Measurements from ENCODE around the gene CPM.

CPM gene

GRCh38 chr12:68880660-68881325 is 52.2 kb downstream of the CPM start:
- Histone ChIP-seq H3K4me1 (ENCODE audit: insufficient read depth, low read length, poor library complexity, severe bottlenecking) (no peaks in the 10 kb centered on the region), H3K9ac (ENCODE audit: low read depth, low read length, poor library complexity, severe bottlenecking) (no peak overlapping the region), H3K36me3 (ENCODE audit: insufficient read depth, low read length) (no peaks in the 10 kb centered on the region), H3K9me2 (replicated peaks; ENCODE audit: low read depth, low read length) (no peaks in the 10 kb centered on the region), H3K9me3 (ENCODE audit: insufficient read depth, low read depth, low read length) (no peaks in the 10 kb centered on the region), H3K79me2 (ENCODE audit: insufficient read depth, low read length) (no peaks in the 10 kb centered on the region), H3K4me3 (ENCODE audit: low read length, poor library complexity, severe bottlenecking) (no peak overlapping the region), H2AFZ (ENCODE audit: low read length) (no peak overlapping the region), H3K4me2 (ENCODE audit: low read depth, low read length, poor library complexity, severe bottlenecking) (no peak overlapping the region), H4K20me1 (ENCODE audit: insufficient read depth, low read length, poor library complexity, severe bottlenecking) (no peaks in the 10 kb centered on the region), H3K27me3 (ENCODE audit: insufficient read depth, low read length, poor library complexity, severe bottlenecking) (no peaks in the 10 kb centered on the region), H3F3A (ENCODE audit: low read depth) (no peaks in the 10 kb centered on the region)
- no peak for TF ChIP-seq EZH2phosphoT487 (IDR thresholded peaks at IDR 0.05; ENCODE audit: borderline replicate concordance)
- TF ChIP-seq, protein P1, sequence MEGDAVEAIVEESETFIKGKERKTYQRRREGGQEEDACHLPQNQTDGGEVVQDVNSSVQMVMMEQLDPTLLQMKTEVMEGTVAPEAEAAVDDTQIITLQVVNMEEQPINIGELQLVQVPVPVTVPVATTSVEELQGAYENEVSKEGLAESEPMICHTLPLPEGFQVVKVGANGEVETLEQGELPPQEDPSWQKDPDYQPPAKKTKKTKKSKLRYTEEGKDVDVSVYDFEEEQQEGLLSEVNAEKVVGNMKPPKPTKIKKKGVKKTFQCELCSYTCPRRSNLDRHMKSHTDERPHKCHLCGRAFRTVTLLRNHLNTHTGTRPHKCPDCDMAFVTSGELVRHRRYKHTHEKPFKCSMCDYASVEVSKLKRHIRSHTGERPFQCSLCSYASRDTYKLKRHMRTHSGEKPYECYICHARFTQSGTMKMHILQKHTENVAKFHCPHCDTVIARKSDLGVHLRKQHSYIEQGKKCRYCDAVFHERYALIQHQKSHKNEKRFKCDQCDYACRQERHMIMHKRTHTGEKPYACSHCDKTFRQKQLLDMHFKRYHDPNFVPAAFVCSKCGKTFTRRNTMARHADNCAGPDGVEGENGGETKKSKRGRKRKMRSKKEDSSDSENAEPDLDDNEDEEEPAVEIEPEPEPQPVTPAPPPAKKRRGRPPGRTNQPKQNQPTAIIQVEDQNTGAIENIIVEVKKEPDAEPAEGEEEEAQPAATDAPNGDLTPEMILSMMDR (conservative IDR thresholded peaks at IDR 0.05; ENCODE audit: low read length): no peak

DNA sequence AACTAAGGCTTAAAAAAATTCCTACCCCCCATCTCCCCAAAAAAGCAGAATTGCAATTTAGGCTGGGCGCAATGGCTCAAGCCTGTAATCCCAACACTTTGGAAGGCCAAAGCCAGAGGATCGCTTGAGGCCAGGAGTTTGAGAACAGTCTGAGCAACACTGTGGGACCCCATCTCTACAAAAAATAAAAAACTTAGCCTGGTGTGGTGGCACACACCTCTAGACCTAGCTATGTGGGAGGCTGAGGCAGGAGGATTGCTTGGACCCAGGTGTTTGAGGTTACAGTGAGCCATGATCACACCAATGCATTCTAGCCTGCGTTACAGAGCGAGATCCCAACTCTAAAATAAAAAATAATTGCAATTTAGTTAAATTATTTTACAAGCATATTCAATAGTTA is 54.1 kb downstream of the CPM start:
- no peaks in the 10 kb centered on the region for H3F3A ChIP-seq (ENCODE audit: low read depth)
- H3K9ac ChIP-seq (ENCODE audit: low read depth, low read length, poor library complexity, severe bottlenecking): no peak overlapping the region
- H3K36me3 ChIP-seq (ENCODE audit: insufficient read depth, low read length): no peaks in the 10 kb centered on the region
- H2AFZ ChIP-seq (ENCODE audit: low read length): no peak overlapping the region
- TF ChIP-seq, protein P1 (conservative IDR thresholded peaks at IDR 0.05; ENCODE audit: low read length): no peak
- TF ChIP-seq EZH2phosphoT487 (IDR thresholded peaks at IDR 0.05; ENCODE audit: borderline replicate concordance): no peak
- H3K79me2 ChIP-seq (ENCODE audit: insufficient read depth, low read length): no peaks in the 10 kb centered on the region
- no peaks in the 10 kb centered on the region for H3K4me1 ChIP-seq (ENCODE audit: insufficient read depth, low read length, poor library complexity, severe bottlenecking)
- no peak overlapping the region for H3K4me3 ChIP-seq (ENCODE audit: low read length, poor library complexity, severe bottlenecking)
- no peaks in the 10 kb centered on the region for H3K27me3 ChIP-seq (ENCODE audit: insufficient read depth, low read length, poor library complexity, severe bottlenecking)
- no peak overlapping the region for H3K4me2 ChIP-seq (ENCODE audit: low read depth, low read length, poor library complexity, severe bottlenecking)
- H3K9me3 ChIP-seq (ENCODE audit: insufficient read depth, low read depth, low read length): no peaks in the 10 kb centered on the region
- H4K20me1 ChIP-seq (ENCODE audit: insufficient read depth, low read length, poor library complexity, severe bottlenecking): no peaks in the 10 kb centered on the region
- no peaks in the 10 kb centered on the region for H3K9me2 ChIP-seq (replicated peaks; ENCODE audit: low read depth, low read length)

- Histone ChIP-seq H3K36me3 (ENCODE audit: insufficient read depth, low read length) (no peaks in the 10 kb centered on the region), H3K9ac (ENCODE audit: low read depth, low read length, poor library complexity, severe bottlenecking) (no peak overlapping the region), H4K20me1 (ENCODE audit: insufficient read depth, low read length, poor library complexity, severe bottlenecking) (no peaks in the 10 kb centered on the region), H3K27me3 (ENCODE audit: insufficient read depth, low read length, poor library complexity, severe bottlenecking) (no peaks in the 10 kb centered on the region), H2AFZ (ENCODE audit: low read length) (no peak overlapping the region), H3K9me2 (replicated peaks; ENCODE audit: low read depth, low read length) (no peaks in the 10 kb centered on the region), H3K4me3 (ENCODE audit: low read length, poor library complexity, severe bottlenecking) (no peak overlapping the region), H3K9me3 (ENCODE audit: insufficient read depth, low read depth, low read length) (no peaks in the 10 kb centered on the region), H3K79me2 (ENCODE audit: insufficient read depth, low read length) (no peaks in the 10 kb centered on the region), H3K4me2 (ENCODE audit: low read depth, low read length, poor library complexity, severe bottlenecking) (no peak overlapping the region), H3F3A (ENCODE audit: low read depth) (no peaks in the 10 kb centered on the region), H3K4me1 (ENCODE audit: insufficient read depth, low read length, poor library complexity, severe bottlenecking) (no peaks in the 10 kb centered on the region)
- TF ChIP-seq EZH2phosphoT487 (IDR thresholded peaks at IDR 0.05; ENCODE audit: borderline replicate concordance): no peak
- TF ChIP-seq, protein P1 (conservative IDR thresholded peaks at IDR 0.05; ENCODE audit: low read length): no peak
Measured at GRCh38 chr12:68878283-68878682, 54.7 kb downstream of the CPM start.

All from Loucy (cell line).